ENCODE data around the gene APAF1. TPM values are rescaled to one million over a fixed set of nuclear protein-coding genes. Genes with fewer than 3 reads are reported as not detected.

APAF1 gene
- total and polyA plus RNA-seq, 2 of the 13 experiments (the other 11 are each of a cell fraction or from before 2014, with no cell fraction given), result 6.0 to 13.0 TPM

DNA sequence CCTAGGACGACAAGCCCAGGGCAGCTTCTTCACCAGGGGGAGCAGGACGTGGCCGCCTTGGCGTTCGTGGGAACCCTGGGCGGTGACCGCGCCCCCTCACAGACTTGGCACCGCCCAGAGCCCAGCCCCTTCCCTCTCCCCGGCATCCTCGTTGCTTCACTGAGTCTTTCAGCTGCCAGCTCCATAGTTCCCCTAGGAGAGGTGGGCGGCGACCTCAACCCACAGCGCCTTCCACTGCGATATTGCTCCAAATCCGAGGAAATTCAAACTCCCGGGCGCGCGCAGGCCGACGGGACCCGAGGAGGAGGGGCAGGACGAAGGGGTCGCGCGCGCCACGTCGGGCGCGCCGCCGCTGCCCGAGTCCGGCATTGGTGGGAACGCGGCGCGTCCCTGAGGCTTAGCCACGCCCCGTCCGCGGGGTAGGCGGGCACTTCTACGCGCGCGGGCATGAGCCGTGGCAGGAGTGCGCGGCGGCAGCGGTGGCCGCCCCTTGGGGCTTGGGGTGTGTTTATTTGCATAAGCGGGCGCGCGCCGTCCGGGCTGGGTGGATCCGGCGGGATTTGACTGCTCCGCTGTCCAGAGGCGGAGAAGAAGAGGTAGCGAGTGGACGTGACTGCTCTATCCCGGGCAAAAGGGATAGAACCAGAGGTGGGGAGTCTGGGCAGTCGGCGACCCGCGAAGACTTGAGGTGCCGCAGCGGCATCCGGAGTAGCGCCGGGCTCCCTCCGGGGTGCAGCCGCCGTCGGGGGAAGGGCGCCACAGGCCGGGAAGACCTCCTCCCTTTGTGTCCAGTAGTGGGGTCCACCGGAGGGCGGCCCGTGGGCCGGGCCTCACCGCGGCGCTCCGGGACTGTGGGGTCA lies at the start of gene APAF1, which contains the start of gene IKBIP (continued):
- TF ChIP-seq, protein P1, sequence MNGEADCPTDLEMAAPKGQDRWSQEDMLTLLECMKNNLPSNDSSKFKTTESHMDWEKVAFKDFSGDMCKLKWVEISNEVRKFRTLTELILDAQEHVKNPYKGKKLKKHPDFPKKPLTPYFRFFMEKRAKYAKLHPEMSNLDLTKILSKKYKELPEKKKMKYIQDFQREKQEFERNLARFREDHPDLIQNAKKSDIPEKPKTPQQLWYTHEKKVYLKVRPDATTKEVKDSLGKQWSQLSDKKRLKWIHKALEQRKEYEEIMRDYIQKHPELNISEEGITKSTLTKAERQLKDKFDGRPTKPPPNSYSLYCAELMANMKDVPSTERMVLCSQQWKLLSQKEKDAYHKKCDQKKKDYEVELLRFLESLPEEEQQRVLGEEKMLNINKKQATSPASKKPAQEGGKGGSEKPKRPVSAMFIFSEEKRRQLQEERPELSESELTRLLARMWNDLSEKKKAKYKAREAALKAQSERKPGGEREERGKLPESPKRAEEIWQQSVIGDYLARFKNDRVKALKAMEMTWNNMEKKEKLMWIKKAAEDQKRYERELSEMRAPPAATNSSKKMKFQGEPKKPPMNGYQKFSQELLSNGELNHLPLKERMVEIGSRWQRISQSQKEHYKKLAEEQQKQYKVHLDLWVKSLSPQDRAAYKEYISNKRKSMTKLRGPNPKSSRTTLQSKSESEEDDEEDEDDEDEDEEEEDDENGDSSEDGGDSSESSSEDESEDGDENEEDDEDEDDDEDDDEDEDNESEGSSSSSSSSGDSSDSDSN (CRISPR knock-in tag; IDR thresholded peaks at IDR 0.05), result peak; percentile 63
- TF ChIP-seq ZNF703 (CRISPR knock-in tag; IDR thresholded peaks at IDR 0.05; ENCODE audit: borderline replicate concordance) (peak; percentile 49; the same call in 1 of the 2 replicates), ZFP37 (CRISPR knock-in tag; IDR thresholded peaks at IDR 0.05; ENCODE audit: borderline replicate concordance) (0 out of 2 replicates have a peak, but pooled peaks have one; percentile 34), TGIF2 (CRISPR knock-in tag; IDR thresholded peaks at IDR 0.05) (0 out of 2 replicates have a peak, but pooled peaks have one; percentile 34), ZNF333 (CRISPR knock-in tag; IDR thresholded peaks at IDR 0.05; ENCODE audit: borderline replicate concordance) (peak; percentile 82; the same call in 1 of the 2 replicates), TBX2 (CRISPR knock-in tag; IDR thresholded peaks at IDR 0.05; ENCODE audit: borderline replicate concordance) (0 out of 2 replicates have a peak, but pooled peaks have one; percentile 54), SUZ12 (IDR thresholded peaks at IDR 0.05; ENCODE audit: low read depth, low read length) (peak; percentile 21; the same call in 1 of the 2 replicates), RORA (CRISPR knock-in tag; IDR thresholded peaks at IDR 0.05) (no peak), ZNF317 (CRISPR knock-in tag; IDR thresholded peaks at IDR 0.05) (peak; percentile 81), GATA4 (IDR thresholded peaks at IDR 0.05; ENCODE audit: borderline replicate concordance, low read depth) (peak; percentile 55; the same call in 1 of the 2 replicates), MXI1 (IDR thresholded peaks at IDR 0.05; ENCODE audit: borderline replicate concordance, low read depth, low read length) (peak; percentile 82; the same call in 2 of the 3 replicates), ZEB1 (IDR thresholded peaks at IDR 0.05; ENCODE audit: insufficient replicate concordance, low read depth) (no peak), ETV5 (CRISPR knock-in tag; IDR thresholded peaks at IDR 0.05; ENCODE audit: borderline replicate concordance) (peak; percentile 29; the same call in 1 of the 2 replicates), ZNF143 (CRISPR knock-in tag; IDR thresholded peaks at IDR 0.05) (peak; percentile 87), FOXO1 (CRISPR knock-in tag; IDR thresholded peaks at IDR 0.05) (peak; percentile 25; the same call in 1 of the 2 replicates)
- TF ChIP-seq, protein P2, sequence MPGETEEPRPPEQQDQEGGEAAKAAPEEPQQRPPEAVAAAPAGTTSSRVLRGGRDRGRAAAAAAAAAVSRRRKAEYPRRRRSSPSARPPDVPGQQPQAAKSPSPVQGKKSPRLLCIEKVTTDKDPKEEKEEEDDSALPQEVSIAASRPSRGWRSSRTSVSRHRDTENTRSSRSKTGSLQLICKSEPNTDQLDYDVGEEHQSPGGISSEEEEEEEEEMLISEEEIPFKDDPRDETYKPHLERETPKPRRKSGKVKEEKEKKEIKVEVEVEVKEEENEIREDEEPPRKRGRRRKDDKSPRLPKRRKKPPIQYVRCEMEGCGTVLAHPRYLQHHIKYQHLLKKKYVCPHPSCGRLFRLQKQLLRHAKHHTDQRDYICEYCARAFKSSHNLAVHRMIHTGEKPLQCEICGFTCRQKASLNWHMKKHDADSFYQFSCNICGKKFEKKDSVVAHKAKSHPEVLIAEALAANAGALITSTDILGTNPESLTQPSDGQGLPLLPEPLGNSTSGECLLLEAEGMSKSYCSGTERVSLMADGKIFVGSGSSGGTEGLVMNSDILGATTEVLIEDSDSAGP (CRISPR knock-in tag; IDR thresholded peaks at IDR 0.05; ENCODE audit: borderline replicate concordance), result peak; percentile 63
- TF ChIP-seq, protein P3, sequence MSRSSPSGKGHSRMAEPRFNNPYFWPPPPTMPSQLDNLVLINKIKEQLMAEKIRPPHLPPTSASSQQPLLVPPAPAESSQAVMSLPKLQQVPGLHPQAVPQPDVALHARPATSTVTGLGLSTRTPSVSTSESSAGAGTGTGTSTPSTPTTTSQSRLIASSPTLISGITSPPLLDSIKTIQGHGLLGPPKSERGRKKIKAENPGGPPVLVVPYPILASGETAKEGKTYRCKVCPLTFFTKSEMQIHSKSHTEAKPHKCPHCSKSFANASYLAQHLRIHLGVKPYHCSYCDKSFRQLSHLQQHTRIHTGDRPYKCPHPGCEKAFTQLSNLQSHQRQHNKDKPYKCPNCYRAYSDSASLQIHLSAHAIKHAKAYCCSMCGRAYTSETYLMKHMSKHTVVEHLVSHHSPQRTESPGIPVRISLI (CRISPR knock-in tag; IDR thresholded peaks at IDR 0.05; ENCODE audit: borderline replicate concordance), result peak; percentile 35; the same call in 1 of the 2 replicates
- TF ChIP-seq, protein P4, sequence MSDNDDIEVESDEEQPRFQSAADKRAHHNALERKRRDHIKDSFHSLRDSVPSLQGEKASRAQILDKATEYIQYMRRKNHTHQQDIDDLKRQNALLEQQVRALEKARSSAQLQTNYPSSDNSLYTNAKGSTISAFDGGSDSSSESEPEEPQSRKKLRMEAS (IDR thresholded peaks at IDR 0.05), result peak; percentile 34
- TF ChIP-seq, protein P5, sequence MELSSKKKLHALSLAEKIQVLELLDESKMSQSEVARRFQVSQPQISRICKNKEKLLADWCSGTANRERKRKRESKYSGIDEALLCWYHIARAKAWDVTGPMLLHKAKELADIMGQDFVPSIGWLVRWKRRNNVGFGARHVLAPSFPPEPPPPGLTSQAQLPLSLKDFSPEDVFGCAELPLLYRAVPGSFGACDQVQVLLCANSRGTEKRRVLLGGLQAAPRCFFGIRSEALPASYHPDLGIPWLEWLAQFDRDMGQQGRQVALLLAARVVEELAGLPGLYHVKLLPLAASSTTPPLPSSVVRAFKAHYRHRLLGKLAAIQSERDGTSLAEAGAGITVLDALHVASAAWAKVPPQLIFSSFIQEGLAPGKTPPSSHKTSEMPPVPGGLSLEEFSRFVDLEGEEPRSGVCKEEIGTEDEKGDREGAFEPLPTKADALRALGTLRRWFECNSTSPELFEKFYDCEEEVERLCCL (CRISPR knock-in tag; IDR thresholded peaks at IDR 0.05; ENCODE audit: borderline replicate concordance), result no peak
